Astrocyte (in vitro differentiated cells and primary cell): Measurements from ENCODE around the gene PVR.

Source experiments
- CTCF ChIP-seq: IDR thresholded peaks from 2 replicates; pipeline ENCODE4 v1.5.1; 2011; ENCODE audit warnings: low read depth, mild to moderate bottlenecking, inconsistent platforms, low read length, moderate library complexity; ENCODE audit not compliant: insufficient read depth
- EZH2 ChIP-seq: IDR thresholded peaks from 2 replicates; pipeline ENCODE4 v1.6.1; 2012; ENCODE audit warnings: mild to moderate bottlenecking, low read length, inconsistent platforms; ENCODE audit not compliant: insufficient read depth

DNA sequence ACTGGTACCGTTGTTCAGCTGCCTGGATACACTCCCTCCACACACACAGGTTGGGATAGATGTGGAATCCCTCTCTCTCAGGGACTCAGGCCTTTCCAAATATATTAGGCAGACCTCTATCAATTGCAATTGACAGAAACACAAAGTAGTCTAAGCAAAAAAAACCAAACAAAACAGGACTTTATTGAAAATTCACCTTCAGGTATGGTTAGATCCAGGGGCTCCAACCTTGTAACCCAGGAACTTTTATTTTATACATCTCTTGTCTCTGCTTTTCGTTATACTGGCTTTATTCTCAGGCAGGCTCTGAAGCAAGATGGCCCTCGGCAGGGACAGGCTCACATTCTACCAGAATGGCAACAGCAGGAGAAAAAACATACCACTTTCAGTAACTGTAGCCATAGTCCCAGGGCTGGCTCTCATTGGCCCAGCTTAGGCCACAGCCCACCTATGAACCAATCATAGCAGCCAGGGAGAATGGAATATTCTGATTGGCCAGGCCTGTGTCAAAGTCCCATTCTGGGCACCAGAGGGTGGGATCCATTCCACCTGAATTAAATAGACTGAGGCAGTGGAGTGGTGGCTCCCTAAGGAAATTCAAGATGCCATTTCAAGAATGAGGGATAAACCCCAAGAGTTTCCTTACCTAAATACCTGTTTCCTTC is 14.5 kb downstream of the PVR start:
- TF ChIP-seq CTCF (no peak), EZH2 (no peak)
